ENCODE data around the gene ITPR1. TPM values are rescaled to one million over a fixed set of nuclear protein-coding genes. Genes with fewer than 3 reads are reported as not detected.

Gene ITPR1
- polyA plus RNA-seq, 2 of the 4 experiments (the other 2 are of a cell fraction) = 2.8 to 9.6 TPM

DNA sequence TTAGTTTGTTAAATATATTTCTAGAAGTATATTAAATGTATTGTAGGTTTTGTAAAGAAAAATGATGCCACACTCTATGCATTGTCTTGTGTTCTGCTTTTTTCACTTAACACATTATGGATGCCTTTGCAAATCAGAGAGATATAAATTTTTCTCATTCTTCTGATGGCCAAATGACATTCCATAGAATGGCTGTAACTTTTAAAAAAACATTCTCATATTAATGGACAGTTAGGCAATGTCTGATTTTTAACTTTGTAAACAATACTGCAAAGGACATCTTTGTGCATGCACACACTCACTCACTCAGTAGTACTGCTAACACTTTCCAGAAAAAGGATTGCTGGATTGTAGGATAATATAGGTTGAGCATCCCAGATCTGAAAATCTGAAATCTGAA lies 195.9 kb downstream of the ITPR1 start:
- TF ChIP-seq ZSCAN20 (CRISPR knock-in tag; IDR thresholded peaks at IDR 0.05) (no peak), EHMT2 (IDR thresholded peaks at IDR 0.05; ENCODE audit: low read depth) (no peak), SMC3 (IDR thresholded peaks at IDR 0.05) (no peak), ESRRA (IDR thresholded peaks at IDR 0.05; ENCODE audit: borderline replicate concordance, low read length) (no peak), PHF8 (IDR thresholded peaks at IDR 0.05; ENCODE audit: borderline replicate concordance, low read depth) (no peak), RNF2 (IDR thresholded peaks at IDR 0.05; ENCODE audit: borderline replicate concordance, low read depth) (no peak), FOXS1 (CRISPR knock-in tag; IDR thresholded peaks at IDR 0.05) (no peak), JUNB (IDR thresholded peaks at IDR 0.05) (no peak), JUN (IDR thresholded peaks at IDR 0.05) (no peak), CBX2 (IDR thresholded peaks at IDR 0.05; ENCODE audit: borderline replicate concordance, low read depth) (no peak), TP53 (CRISPR knock-in tag; IDR thresholded peaks at IDR 0.05) (no peak)
- TF ChIP-seq, protein P1, sequence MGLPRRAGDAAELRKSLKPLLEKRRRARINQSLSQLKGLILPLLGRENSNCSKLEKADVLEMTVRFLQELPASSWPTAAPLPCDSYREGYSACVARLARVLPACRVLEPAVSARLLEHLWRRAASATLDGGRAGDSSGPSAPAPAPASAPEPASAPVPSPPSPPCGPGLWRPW (IDR thresholded peaks at IDR 0.05) = no peak
- TF ChIP-seq, protein P2, sequence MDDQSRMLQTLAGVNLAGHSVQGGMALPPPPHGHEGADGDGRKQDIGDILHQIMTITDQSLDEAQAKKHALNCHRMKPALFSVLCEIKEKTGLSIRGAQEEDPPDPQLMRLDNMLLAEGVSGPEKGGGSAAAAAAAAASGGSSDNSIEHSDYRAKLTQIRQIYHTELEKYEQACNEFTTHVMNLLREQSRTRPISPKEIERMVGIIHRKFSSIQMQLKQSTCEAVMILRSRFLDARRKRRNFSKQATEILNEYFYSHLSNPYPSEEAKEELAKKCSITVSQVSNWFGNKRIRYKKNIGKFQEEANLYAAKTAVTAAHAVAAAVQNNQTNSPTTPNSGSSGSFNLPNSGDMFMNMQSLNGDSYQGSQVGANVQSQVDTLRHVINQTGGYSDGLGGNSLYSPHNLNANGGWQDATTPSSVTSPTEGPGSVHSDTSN (IDR thresholded peaks at IDR 0.05) = no peak
- TF ChIP-seq, protein P3, sequence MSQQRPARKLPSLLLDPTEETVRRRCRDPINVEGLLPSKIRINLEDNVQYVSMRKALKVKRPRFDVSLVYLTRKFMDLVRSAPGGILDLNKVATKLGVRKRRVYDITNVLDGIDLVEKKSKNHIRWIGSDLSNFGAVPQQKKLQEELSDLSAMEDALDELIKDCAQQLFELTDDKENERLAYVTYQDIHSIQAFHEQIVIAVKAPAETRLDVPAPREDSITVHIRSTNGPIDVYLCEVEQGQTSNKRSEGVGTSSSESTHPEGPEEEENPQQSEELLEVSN (IDR thresholded peaks at IDR 0.05; ENCODE audit: borderline replicate concordance, low read depth) = no peak
- TF ChIP-seq, protein P4, sequence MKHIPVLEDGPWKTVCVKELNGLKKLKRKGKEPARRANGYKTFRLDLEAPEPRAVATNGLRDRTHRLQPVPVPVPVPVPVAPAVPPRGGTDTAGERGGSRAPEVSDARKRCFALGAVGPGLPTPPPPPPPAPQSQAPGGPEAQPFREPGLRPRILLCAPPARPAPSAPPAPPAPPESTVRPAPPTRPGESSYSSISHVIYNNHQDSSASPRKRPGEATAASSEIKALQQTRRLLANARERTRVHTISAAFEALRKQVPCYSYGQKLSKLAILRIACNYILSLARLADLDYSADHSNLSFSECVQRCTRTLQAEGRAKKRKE (CRISPR knock-in tag; IDR thresholded peaks at IDR 0.05; ENCODE audit: low read depth) = no peak
- TF ChIP-seq, protein P5, sequence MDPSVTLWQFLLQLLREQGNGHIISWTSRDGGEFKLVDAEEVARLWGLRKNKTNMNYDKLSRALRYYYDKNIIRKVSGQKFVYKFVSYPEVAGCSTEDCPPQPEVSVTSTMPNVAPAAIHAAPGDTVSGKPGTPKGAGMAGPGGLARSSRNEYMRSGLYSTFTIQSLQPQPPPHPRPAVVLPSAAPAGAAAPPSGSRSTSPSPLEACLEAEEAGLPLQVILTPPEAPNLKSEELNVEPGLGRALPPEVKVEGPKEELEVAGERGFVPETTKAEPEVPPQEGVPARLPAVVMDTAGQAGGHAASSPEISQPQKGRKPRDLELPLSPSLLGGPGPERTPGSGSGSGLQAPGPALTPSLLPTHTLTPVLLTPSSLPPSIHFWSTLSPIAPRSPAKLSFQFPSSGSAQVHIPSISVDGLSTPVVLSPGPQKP (IDR thresholded peaks at IDR 0.05; ENCODE audit: low read depth, low read length) = no peak
- ATAC-seq = no peak
- FAIRE-seq = no peak
- Histone ChIP-seq H3K4me1 (no peaks in the 10 kb centered on the region), H3K9me3 (peaks cover 15% of the 10 kb centered on the region; the same call in 2 of the 3 replicates), H3K4me2 (no peak overlapping the region), H3K4me3 (no peak overlapping the region), H3K27ac (no peak overlapping the region)
- DNase-seq (ENCODE audit: low read depth in 1 of 2, low spot score in 1 of 2) = no peak
- ChIA-PET POLR2A (no interaction called here), CTCF (interaction anchor here (1.2 kb wide), 1 partner anchor 23 kb away, joined by 4 read pairs; no protein-coding TSS in a partner anchor)

DNA sequence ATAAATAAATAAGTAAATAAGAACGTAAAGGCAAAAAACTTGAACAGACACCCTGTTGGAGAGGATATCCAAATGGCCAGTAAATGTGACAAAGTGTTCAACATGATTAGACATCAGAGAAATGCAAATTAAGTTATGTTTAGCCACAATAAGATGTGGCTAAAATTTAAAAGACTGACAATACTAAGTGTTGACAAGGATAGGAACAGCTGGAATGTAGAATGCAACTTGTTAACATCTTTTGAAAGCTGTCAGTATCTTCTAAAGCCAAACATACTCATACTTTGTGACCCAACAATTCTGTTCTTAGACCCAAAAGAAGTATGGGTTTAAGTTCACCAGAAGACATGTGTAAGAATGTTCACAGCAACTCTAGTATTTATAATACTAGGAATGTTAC lies 197.1 kb downstream of the ITPR1 start:
- ChIA-PET POLR2A (no interaction called here), CTCF (interaction anchor here (1.0 to 2.4 kb wide), 2 partner anchors 10 to 21 kb away, joined by 3 to 14 read pairs; no protein-coding TSS in a partner anchor)
- no peaks in the 10 kb centered on the region; the same call in 2 of the 3 replicates for H3K4me1 ChIP-seq
- peaks cover 15% of the 10 kb centered on the region; the same call in 2 of the 3 replicates for H3K9me3 ChIP-seq
- ATAC-seq = no peak
- TF ChIP-seq ZFP36 (IDR thresholded peaks at IDR 0.05; ENCODE audit: borderline replicate concordance, partially characterized antibody) = peak; percentile 90
- 0 out of 2 replicates have a peak, but pooled peaks have one; percentile 20 for TF ChIP-seq KDM1A (IDR thresholded peaks at IDR 0.05; ENCODE audit: low read depth)
- no peak for TF ChIP-seq FOSB (CRISPR knock-in tag; IDR thresholded peaks at IDR 0.05)
- H3K4me3 ChIP-seq = no peak overlapping the region
- H3K27ac ChIP-seq = no peak overlapping the region
- no peak for DNase-seq (ENCODE audit: low read depth in 1 of 2, low spot score in 1 of 2)
- WGBS (ENCODE audit: missing lambda C conversion rate) = 92% methylated on average over 1 of the region's 1 CpG
- H3K4me2 ChIP-seq = no peak overlapping the region
- FAIRE-seq = no peak

DNA sequence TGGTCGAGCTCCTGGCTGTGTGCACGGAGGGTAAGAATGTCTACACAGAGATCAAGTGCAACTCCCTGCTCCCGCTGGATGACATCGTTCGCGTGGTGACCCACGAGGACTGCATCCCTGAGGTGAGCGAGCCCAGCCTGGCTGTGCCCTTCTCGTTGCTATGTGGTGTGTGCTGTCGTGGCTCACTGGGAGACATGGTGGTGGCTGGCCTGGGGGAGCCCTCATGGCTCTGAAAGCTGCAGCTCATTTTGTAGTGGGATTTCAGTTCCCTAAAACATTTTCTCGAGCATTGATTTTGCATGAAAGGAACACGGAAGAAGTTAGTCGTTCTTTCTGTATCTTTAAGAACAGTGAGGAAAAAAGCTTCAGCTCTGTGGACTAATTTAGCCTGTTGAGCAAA lies 200.5 kb downstream of the ITPR1 start:
- POLR2A ChIA-PET = no interaction called here

More for the DNA sequence above, 200.5 kb downstream of the ITPR1 start:
- Histone ChIP-seq H3K27ac (no peak overlapping the region), H3K9me3 (peaks cover 15% of the 10 kb centered on the region; the same call in 2 of the 3 replicates), H3K4me1 (peaks cover 9% of the 10 kb centered on the region; the same call in 2 of the 3 replicates), H3K4me2 (no peak overlapping the region), H3K4me3 (no peak overlapping the region)
- FAIRE-seq (no peak), ATAC-seq (no peak), DNase-seq (ENCODE audit: low read depth in 1 of 2, low spot score in 1 of 2) (no peak)
- CTCF ChIA-PET = interaction anchor here (0.7 to 2.0 kb wide), 4 partner anchors 18 to 349 kb away, joined by 3 to 8 read pairs (median 3); partner anchors contain the start of gene BHLHE40
- no peak for TF ChIP-seq TFCP2L1 (CRISPR knock-in tag; IDR thresholded peaks at IDR 0.05)
- TF ChIP-seq HEYL (CRISPR knock-in tag; IDR thresholded peaks at IDR 0.05) = no peak
- TF ChIP-seq, protein P1 (IDR thresholded peaks at IDR 0.05) = no peak
- no peak for TF ChIP-seq JUN (IDR thresholded peaks at IDR 0.05)
- TF ChIP-seq CBX8 (IDR thresholded peaks at IDR 0.05) = no peak
- TF ChIP-seq SREBF2 (IDR thresholded peaks at IDR 0.05) = no peak
- WGBS (ENCODE audit: missing lambda C conversion rate) = 84% methylated on average over 13 of the region's 13 CpGs
